Measurements from ENCODE around the gene AGAP5. TPM values are rescaled to one million over a fixed set of nuclear protein-coding genes. Genes with fewer than 3 reads are reported as not detected.

The AGAP5 gene
- total and polyA plus RNA-seq, 2 of the 13 experiments (the other 11 are each of a cell fraction or from before 2014, with no cell fraction given) = 5.3 to 7.9 TPM

DNA sequence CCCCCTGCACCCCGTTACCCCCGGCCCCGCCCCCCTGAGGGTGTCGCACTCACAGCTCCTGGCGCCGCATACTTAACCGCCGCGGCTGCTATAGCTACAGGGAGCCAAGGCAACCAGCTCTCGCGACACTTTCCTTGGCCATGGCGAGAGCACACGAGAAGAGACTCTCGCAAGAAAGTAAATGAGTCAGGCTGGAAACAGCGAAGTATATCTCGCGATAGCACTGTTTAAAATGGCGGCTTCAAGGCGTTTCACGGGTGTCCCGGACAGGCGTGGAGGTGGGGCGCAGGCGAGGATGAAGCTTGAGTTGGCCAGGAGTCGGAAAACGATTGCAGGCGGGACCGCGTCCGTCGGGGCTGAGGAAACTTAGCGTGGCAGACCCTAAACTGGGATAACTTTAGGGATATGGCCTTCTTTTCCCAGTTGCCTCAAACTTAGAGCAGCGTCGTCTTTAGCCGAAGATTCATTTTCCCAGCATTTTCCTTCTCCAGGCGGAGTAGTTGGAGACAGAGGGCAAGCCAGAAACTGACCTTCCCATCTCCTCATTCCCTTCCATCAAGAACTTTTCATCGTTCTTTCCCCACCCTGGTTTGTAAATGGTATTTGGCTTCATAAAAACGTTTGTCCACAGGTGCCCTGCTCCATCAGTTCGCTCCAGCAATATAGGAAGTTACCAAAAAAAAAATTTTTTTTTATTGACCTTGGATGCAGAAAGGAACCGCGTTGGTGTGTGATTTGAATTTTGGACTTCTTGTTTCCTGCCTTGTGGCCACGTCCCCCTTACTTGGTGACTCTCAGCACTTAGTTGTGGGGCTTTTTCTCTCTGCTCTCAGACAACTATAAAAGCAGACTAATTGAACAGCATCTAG is 71.8 kb downstream of the AGAP5 start (continued):
- TF ChIP-seq, protein P1, sequence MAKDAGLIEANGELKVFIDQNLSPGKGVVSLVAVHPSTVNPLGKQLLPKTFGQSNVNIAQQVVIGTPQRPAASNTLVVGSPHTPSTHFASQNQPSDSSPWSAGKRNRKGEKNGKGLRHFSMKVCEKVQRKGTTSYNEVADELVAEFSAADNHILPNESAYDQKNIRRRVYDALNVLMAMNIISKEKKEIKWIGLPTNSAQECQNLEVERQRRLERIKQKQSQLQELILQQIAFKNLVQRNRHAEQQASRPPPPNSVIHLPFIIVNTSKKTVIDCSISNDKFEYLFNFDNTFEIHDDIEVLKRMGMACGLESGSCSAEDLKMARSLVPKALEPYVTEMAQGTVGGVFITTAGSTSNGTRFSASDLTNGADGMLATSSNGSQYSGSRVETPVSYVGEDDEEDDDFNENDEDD (CRISPR knock-in tag; IDR thresholded peaks at IDR 0.05; ENCODE audit: borderline replicate concordance) = peak; percentile 40; the same call in 1 of the 2 replicates
- no peak for TF ChIP-seq MAFK (conservative IDR thresholded peaks at IDR 0.05 in 1 of 2, IDR thresholded peaks at IDR 0.05 in 1 of 2; ENCODE audit: low read length in 2 of 2)
- TF ChIP-seq NFE2L1 (CRISPR knock-in tag; IDR thresholded peaks at IDR 0.05; ENCODE audit: borderline replicate concordance) = no peak
- TF ChIP-seq ARNT (IDR thresholded peaks at IDR 0.05) = no peak
- no peak for TF ChIP-seq ZNF672 (CRISPR knock-in tag; IDR thresholded peaks at IDR 0.05)
- TF ChIP-seq NFE2 (CRISPR knock-in tag; IDR thresholded peaks at IDR 0.05) = no peak
- TF ChIP-seq ZNF574 (CRISPR knock-in tag; IDR thresholded peaks at IDR 0.05) = no peak
- TF ChIP-seq POLR2A (IDR thresholded peaks at IDR 0.05; ENCODE audit: insufficient read depth in 1 of 2, low read depth in 2 of 2, low read length in 2 of 2) = peak; percentile 83 to 89
- no peak for TF ChIP-seq ZNF883 (CRISPR knock-in tag; IDR thresholded peaks at IDR 0.05; ENCODE audit: not compliant biosample characterization)
- TF ChIP-seq NR1H2 (CRISPR knock-in tag; IDR thresholded peaks at IDR 0.05; ENCODE audit: borderline replicate concordance, low read depth) = no peak
- peak in 1 of 2 experiments; percentile 53; a peak in 1 of 4 replicates for TF ChIP-seq REST (IDR thresholded peaks at IDR 0.05; ENCODE audit: borderline replicate concordance in 1 of 2, low read depth in 1 of 2, low read length in 2 of 2)
- TF ChIP-seq FOXC1 (CRISPR knock-in tag; IDR thresholded peaks at IDR 0.05; ENCODE audit: borderline replicate concordance) = no peak; the same call in 1 of the 2 replicates
- TF ChIP-seq JUN (CRISPR knock-in tag; IDR thresholded peaks at IDR 0.05) = 0 out of 2 replicates have a peak, but pooled peaks have one; percentile 57
- TF ChIP-seq, protein P2, sequence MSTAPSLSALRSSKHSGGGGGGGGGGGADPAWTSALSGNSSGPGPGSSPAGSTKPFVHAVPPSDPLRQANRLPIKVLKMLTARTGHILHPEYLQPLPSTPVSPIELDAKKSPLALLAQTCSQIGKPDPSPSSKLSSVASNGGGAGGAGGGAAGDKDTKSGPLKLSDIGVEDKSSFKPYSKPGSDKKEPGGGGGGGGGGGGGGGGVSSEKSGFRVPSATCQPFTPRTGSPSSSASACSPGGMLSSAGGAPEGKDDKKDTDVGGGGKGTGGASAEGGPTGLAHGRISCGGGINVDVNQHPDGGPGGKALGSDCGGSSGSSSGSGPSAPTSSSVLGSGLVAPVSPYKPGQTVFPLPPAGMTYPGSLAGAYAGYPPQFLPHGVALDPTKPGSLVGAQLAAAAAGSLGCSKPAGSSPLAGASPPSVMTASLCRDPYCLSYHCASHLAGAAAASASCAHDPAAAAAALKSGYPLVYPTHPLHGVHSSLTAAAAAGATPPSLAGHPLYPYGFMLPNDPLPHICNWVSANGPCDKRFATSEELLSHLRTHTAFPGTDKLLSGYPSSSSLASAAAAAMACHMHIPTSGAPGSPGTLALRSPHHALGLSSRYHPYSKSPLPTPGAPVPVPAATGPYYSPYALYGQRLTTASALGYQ (CRISPR knock-in tag; IDR thresholded peaks at IDR 0.05) = no peak
- TF ChIP-seq, protein P3, sequence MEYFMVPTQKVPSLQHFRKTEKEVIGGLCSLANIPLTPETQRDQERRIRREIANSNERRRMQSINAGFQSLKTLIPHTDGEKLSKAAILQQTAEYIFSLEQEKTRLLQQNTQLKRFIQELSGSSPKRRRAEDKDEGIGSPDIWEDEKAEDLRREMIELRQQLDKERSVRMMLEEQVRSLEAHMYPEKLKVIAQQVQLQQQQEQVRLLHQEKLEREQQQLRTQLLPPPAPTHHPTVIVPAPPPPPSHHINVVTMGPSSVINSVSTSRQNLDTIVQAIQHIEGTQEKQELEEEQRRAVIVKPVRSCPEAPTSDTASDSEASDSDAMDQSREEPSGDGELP (IDR thresholded peaks at IDR 0.05; ENCODE audit: borderline replicate concordance, low read depth) = no peak
- peak; percentile 83; the same call in 1 of the 2 replicates for TF ChIP-seq MTA1 (CRISPR knock-in tag; IDR thresholded peaks at IDR 0.05; ENCODE audit: borderline replicate concordance)

All from HepG2 (cell line).